LoVo (cell line): ENCODE results near the gene OR2D3.
"Not testable (repeated sequence)": the region's sequence is repeated elsewhere in the genome, so short reads cannot be mapped to it uniquely, and the experiment has no call there.

Source experiments
- DNase-seq: peaks from one replicate; pipeline ENCODE4 v3.0.0-alpha.2; 2016; ENCODE audit warnings: low spot score

The OR2D3 gene

DNA sequence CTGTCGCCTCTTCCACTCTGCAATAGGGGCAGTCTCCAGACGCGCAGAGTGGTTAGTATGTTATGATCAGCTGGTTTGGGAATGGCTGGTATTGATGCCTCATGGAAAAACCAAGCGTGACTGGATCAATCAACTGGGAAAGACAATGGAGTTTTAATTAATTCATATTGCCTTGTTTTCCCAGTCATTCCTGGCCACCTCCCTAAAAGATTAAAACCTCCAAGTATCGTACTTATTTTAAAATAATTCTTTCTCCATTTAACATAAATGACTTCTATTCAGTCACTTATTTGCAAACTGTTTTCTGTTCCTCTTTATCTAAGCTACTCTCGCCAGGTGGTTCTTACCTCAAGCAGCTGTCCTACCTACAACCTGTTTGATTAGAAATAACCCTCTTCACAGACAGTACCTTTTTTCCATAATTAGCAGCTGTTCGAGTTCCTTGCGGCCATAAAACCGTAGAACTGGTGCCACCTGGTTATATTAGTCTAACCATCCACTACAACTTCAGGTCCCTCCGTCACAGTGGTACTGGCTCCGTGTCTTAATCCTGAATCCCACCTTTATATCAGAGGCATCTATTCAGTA lies 6.3 kb downstream of the OR2D3 start:
- peak; percentile 1 for DNase-seq

DNA sequence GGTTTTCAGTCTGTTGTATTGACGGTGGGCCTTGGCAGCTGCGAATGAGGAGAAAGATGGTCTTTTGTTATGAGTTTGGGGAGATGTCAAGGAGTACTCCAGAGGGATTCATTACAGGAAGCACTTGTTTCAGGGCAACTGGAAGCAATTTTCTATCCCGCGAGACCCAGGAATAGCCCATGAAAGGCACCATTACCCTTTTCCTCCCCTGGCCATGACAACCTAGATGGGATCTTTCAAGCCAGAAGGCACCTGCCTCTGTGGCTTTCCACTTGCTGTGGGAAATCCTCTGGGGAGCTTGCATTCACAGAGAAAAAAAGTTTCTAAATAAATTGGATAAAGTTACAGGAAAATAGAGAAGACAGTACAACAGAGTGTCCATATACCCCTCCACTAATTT lies 8.1 kb downstream of the OR2D3 start:
- DNase-seq = no peak

DNA sequence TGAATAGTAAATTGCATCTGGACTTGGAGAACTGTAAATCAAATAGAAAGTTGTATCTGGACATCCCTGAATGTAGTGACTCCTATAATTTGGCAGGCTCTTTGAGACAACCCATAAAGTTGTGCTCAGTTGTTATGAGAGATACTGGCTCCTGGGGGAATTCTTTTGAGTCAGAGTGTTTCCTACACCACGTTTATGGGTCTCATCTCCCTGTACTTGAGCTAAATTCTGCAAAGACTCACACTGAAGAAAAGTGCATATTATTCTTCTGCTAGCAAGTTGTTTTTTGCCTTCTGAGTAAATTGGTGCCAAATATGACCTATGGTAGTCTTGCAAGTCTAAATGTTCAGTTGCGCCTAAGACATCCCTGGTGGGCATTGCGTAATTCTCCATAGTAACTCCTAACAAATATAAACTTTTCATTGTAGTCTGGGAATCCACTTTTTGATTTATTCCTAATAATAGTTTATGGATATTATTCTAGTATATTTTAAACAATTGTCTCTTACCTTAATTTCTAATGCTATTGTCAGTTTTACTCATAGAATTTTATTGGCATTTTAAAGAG lies 10.4 kb downstream of the OR2D3 start:
- no peak for DNase-seq

DNA sequence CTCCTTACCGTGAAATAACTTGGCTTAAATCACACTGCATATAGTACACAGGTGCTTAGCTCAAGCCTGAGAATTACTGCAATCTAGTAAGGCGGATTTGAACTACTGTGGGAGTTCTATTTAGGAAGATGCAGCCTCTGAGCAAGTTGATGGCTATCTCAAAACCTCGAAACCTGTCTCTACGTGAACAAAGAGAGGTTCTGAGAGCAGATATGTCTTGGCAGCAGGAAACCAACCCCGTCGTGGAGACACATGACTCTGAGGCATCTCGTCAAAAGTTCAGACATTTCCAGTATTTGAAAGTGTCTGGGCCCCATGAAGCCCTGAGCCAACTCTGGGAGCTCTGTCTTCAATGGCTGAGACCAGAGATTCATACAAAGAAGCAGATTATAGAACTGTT lies 11.3 kb downstream of the OR2D3 start:
- no peak for DNase-seq

DNA sequence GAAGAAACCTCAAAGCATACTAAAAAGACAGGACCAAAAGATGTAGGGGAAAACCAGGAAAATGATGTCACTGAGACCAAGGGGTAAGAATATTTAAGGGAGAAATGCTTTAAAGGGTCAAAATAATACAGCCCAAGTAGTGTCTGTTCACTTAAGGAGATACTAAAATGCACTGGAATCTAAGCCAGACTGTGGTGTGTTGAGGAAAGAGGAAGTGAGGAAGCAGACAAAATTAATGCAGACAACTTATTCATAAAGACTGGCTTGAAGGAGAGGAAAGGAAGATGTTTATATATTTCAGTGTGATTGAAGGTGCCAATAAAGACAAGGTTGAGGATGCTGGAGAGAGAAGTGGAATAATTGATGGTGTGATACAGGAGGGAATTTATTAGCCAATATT lies 21.2 kb downstream of the OR2D3 start:
- DNase-seq = no peak

DNA sequence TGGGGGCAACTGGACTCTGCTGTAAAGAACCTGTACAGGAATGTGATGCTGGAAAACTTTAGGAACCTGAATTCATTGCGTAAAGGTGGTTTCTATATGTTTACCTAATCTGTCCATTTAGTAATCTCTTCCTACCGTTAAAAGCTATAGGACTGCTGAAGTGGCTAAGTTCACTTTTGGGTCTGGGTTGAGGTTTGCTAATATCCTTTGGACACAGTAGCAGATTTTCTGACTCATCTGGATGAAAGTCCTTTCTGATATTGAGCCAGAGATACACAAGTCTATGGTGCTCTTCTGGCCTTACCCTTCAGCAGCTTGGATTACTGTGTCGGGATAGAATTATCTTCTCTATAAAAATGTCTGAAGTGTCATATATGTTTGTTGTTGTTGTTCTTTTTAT lies 22.3 kb downstream of the OR2D3 start:
- no peak for DNase-seq

DNA sequence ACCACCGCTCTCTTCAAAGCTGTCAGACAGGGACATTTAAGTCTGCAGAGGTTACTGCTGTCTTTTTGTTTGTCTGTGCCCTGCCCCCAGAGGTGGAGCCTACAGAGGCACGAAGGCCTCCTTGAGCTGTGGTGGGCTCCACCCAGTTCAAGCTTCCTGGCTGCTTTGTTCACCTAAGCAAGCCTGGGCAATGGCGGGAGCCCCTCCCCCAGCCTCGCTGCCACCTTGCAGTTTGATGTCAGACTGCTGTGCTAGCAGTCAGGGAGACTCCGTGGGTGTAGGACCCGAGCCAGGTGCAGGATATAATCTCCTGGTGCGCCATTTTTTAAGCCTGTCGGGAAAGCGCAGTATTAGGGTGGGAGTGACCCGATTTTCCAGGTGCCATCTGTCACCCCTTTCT lies 33.4 kb downstream of the OR2D3 start:
- not testable (repeated sequence) for DNase-seq

DNA sequence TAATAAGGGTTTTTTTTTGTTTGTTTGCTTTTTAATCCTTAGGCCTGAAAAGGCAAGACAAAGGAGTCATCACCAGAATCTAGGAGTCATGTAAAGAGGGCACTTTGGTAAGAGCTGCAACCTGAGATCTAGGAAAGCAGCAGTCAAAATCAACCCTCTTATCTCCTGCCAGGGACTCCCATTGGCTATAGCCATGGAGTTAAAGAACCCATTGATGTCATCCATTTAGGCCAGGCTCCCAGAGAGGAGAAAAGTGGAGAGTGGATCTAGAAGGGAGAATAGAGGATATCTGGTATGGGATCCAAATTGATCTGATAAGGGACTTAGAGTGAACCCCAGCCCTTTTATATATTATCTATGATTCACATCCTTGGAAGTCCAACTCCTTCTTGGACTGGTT lies 41.3 kb downstream of the OR2D3 start:
- no peak for DNase-seq

DNA sequence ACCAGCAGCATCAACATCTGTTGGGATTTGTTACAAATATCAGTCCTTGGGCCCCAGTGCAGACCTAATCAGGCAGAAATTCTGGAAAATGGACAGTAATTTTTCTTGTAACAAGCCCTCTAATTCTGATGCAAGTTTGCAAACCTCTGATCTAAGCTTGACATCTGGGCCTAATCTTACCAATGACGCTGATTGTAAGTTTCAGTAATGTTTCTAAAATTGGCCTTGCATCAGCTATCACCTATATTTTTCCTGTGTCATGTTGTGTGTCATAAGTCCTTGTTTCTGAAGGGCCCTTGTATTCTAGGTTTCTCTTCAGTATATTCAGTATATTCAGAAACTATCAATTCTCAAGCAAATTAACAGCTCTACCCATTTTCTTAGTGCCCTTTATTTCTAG lies 41.9 kb downstream of the OR2D3 start:
- no peak for DNase-seq

DNA sequence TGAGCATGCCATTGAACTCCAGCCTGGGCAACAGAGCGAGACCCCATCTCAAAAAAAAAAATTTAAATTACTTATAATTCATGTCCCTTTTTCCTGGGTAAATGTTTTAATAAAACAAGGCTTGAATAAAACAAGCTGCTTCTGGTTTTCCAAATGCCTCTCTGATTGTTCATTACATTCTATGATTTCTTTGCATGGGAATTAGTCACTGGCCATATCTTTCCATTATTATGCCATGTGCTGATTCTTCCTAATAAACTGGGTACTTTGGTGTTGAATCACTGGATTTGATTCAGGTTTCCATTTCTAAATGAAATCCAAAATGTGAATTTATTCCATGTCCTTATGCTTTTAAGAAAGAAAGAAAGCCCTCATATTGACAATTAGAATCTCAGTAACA lies 48.0 kb downstream of the OR2D3 start:
- DNase-seq = no peak

DNA sequence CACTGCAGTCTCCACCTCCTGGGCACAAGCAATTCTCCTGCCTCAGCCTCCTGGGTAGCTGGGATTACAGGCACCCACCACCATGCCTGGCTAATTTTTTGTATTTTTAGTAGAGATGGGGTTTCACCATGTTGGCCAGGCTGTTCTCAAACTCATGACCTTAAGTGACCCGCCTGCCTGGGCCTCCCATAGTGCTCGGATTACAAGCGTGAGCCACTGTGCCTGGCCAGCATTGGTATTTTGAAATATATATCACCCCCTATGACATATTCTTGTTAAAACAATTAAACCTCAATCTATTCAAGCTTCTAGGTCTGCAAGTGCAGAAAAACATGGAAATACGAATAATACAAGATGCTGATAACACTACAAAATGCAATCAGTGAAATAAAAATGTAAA lies 49.1 kb downstream of the OR2D3 start:
- DNase-seq = not testable (repeated sequence)
